T follicular helper cell (primary cell): ENCODE results near the gene SMARCAL1.
"Not testable (repeated sequence)": the region's sequence is repeated elsewhere in the genome, so short reads cannot be mapped to it uniquely, and the experiment has no call there.

ENCODE experiments used
- DNase-seq: peaks from one replicate; pipeline ENCODE4 v3.0.0-alpha.2; 2020; ENCODE audit warnings: low read depth

SMARCAL1 gene

DNA sequence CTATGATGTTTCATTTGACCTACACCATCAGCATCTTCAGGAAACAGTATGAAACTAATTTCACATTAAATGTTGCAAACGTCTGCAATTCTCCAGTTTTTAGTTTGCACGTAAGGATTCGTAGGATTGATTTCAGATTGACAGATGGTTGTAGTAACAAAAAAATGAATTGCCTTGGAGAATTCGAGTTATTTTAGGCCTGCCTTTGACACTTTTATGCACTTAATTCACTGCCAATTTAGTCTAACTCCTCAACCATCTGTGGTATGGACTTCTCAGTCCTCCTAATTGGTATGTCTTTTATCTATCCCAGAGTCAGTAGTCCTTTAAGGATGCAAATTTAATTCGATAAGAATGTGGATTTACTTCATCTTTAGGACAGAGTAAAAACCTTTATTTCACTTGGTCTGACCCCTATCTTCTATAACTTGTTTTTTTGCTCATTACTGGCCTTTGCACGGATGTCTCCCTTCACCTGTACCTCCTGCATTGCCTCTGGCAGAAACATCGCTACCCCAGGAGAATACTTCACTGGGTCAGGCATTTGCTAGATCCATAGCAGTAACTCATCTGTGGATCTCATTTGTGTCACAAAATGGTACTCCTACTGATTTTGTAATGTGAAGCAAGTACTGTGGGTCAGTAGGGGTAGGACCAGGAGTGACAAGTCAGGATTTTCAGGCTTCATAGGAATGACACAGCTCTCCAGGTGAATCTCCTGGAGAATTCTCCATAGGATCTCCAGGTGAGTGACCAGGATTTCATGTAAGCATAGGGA, 90.3 kb downstream of the SMARCAL1 start:
- no peak for DNase-seq

DNA sequence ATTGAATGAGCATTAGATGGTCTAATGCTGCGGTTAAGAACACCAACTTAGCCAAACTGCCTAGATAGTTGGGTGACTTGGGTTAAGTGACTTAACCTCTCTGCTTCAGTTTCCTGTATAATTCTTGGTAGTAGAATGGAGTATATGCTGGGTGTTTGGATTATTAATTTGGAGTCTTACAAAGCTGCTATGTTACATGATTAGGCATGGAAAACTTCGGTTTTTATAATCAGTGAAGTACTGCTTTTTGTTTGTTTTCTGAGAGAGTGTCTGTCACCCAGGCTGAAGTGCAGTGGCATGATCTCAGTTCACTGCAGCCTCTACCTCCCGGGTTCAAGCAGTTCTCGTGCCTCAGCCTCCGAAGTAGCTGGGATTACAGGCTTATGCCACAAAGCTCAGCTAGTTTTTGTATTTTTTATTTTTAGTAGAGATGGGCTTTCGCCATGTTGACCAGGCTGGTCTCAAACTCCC, 90.9 kb downstream of the SMARCAL1 start:
- DNase-seq = no peak

- no peak for DNase-seq
Measured at GRCh38 chr2:216503697-216504375, 91.6 kb downstream of the SMARCAL1 start.

DNA sequence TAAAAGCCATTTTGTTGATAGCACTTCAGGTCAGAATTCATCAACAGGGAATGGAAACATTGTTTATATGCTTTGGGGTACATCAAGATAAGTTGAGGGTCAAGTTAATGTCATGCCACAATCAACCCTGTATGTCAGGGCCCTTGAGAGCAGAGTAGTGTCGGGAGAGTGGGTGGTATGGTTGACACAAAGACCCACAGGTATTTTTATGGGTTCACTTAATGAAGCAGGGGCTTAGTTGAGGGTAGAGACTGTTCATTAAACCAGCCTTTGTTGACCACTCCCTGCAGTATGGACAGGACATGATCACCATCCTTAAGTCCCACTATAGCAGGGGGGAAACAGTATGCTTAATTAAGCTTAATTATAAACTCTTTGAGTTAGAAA, 92.1 kb downstream of the SMARCAL1 start:
- no peak for DNase-seq

GRCh38 chr2:216505133-216506106, 93.1 kb downstream of the SMARCAL1 start:
- DNase-seq = no peak

GRCh38 chr2:216507220-216508160, 95.2 kb downstream of the SMARCAL1 start:
- no peak for DNase-seq

GRCh38 chr2:216508229-216508628, 95.9 kb downstream of the SMARCAL1 start:
- DNase-seq = no peak

GRCh38 chr2:216516730-216517350, 104.6 kb downstream of the SMARCAL1 start:
- DNase-seq = no peak

GRCh38 chr2:216517447-216518225, 105.4 kb downstream of the SMARCAL1 start:
- no peak for DNase-seq

- not testable (repeated sequence) for DNase-seq
Measured at GRCh38 chr2:216518566-216519119, 106.4 kb downstream of the SMARCAL1 start.

- peak; percentile 14 for DNase-seq
Measured at GRCh38 chr2:216519154-216519762, 107.0 kb downstream of the SMARCAL1 start.

DNA sequence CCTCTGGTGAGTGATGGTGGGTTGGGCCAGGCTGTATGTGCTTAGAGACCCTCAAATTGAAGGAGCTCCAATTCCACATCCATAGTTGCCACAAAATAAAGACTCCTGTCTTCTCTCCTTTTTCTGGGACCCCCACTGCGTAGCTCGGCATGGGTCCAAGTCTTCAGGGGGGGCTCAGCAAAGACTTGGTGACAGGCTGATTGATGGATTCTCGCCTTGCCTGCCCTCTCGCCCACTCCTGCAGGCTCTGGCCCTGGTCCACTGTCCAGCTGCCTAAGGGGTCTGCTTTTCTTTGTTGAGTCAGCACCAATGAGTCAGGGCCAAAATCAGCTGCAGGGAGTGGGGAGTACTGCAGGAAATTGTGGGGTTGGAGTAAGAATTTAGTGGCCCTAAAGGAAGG, 107.8 kb downstream of the SMARCAL1 start:
- DNase-seq = no peak

DNA sequence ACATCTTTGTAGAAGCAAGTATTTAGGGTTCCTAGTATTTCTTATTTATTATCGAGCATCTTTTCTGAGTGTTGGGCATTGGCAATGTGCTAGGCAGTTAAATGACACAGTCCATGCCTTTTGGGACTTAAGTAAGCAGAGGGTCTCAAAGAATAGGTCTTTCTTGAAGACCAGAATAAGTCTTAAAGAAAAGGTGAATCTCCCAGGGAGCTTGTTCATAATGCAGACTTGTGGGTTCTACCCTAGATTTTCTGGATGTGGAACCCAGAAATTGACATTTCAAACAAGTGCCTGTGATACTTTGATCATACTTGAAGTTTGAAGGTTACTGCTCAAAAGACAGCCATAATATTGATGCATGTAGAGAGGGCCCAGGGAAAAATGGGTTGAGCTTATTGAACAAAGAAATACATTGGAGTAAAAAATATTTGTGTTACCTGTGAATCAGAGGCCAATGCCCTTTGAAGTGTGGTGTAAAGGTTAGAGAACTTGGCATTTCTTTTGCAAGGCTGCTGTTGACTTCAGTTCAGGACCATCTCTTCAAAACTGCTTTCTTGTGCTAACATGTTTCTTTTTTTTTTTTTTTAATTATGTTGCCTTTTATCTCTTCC, 110.7 kb downstream of the SMARCAL1 start:
- DNase-seq = no peak

GRCh38 chr2:216525972-216526371, 113.7 kb downstream of the SMARCAL1 start:
- no peak for DNase-seq

- no peak for DNase-seq
Measured at GRCh38 chr2:216526939-216527338, 114.7 kb downstream of the SMARCAL1 start.

DNA sequence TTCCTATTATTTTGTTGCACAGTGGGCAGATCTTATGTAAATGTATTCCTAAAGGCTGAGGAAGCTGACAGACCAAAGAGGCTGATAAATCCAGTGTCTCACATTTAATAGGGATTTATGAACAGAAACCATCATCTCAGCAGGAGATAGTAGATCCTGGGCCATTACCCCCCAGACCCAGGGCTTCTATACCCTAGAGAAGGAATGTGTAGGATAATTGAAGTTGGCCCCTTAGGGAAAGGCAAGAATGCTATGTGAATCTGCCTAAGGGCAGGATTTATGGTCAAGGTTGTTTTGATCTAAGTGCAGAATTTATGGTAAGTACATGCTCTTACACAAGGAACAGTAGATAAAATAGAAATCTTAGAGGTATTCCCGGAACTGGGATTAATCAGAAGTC, 115.3 kb downstream of the SMARCAL1 start:
- no peak for DNase-seq

DNA sequence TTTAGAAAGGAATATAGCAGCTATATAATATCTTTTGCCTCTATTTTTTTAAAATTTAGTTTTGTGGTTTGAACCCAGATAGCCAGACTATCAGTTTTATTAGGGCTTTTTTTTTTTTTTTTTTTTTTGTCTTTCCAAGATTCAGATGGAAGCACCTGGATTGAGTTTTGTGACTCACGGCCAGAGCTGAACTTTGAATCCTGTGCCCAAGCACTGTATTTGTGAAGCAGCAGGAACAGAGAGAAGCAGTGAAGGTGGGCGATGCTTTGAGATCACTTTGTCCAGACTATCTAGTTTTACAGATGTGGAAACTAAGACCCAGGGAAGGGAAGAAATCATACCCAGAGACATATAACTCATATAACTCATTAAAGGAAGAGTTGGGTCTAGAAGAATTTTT, 120.3 kb downstream of the SMARCAL1 start:
- no peak for DNase-seq
